Measurements from ENCODE around the gene HAPLN3. TPM values are rescaled to one million over a fixed set of nuclear protein-coding genes. Genes with fewer than 3 reads are reported as not detected.

Gene HAPLN3
- total and polyA plus RNA-seq, 9 donors: 2.7 to 10.0 (median 3.9) TPM

DNA sequence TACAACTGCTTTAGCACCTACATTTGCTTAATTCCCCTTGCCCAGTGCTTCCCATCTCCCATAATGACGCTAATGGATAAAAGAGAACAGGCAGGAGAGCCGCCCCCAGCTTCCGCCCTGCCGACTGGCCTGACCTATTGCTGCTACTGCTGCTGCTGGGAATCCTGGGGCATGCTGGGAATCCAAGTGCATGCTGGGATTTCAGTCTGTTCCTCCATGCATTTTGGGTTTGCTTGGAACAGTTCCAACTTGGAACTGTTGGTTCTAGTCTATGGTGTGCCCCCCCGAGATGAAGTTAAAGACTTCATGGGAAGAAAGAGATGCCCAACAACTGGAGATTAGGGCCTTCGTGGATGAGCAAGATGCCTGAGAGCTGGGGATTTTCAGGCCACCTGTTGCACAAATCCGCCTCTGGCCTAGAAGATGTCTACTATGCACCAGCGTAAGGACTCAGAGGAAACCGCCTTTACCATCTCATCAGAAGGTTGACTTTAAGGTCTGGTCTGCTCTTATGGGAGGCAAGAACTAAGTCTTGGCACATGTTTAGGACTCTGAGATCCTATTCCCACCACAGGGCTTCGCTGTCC lies 29.0 kb downstream of the HAPLN3 start:
- Histone ChIP-seq H3K27ac (no peak overlapping the region), H3K27me3 (no peaks in the 10 kb centered on the region), H3K4me1 (ENCODE audit: insufficient read depth) (no peaks in the 10 kb centered on the region), H3K4me3 (no peak overlapping the region), H3K36me3 (no peaks in the 10 kb centered on the region), H3K9me3 (no peaks in the 10 kb centered on the region)
- 90 to 95% (median 93%) methylated on average over 10 of the region's 10 CpGs for WGBS, 3 donors
- TF ChIP-seq EP300 (IDR thresholded peaks at IDR 0.05): no peak
- TF ChIP-seq, protein P1, sequence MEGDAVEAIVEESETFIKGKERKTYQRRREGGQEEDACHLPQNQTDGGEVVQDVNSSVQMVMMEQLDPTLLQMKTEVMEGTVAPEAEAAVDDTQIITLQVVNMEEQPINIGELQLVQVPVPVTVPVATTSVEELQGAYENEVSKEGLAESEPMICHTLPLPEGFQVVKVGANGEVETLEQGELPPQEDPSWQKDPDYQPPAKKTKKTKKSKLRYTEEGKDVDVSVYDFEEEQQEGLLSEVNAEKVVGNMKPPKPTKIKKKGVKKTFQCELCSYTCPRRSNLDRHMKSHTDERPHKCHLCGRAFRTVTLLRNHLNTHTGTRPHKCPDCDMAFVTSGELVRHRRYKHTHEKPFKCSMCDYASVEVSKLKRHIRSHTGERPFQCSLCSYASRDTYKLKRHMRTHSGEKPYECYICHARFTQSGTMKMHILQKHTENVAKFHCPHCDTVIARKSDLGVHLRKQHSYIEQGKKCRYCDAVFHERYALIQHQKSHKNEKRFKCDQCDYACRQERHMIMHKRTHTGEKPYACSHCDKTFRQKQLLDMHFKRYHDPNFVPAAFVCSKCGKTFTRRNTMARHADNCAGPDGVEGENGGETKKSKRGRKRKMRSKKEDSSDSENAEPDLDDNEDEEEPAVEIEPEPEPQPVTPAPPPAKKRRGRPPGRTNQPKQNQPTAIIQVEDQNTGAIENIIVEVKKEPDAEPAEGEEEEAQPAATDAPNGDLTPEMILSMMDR (IDR thresholded peaks at IDR 0.05): no peak
- no peak for TF ChIP-seq POLR2A (IDR thresholded peaks at IDR 0.05)
- intact Hi-C loops (cut with DNase I): no loop called here
- no peak for DNase-seq

DNA sequence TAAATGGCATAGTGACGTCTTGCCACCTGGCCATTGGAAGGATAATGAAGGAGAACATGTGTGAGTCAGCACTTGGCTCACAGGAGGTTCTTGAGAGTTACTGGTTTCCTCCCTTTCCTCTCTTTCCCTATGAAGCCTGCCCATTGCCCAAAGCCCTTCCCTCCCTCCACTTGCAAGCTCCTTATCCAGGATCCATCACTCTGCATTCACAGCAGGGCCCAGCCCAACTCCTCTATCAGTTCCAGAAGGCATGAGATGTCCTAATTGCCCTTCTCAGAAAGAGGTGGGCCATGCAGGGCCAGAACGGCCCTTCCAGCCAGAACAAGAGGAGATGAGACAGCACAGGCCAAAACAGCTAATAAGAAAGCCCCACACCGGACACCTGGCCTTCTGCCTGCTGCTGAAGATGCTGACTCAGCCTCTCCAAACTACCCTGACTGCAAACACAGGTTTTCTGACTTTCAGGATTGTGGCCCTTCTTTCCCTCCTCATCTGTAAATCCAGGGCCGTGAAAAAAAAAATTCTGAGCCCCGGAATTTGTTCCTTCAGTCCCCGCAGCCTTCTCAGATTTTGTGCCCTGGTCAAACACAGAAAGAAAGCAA lies 29.7 kb downstream of the HAPLN3 start:
- Histone ChIP-seq H3K27ac (no peak overlapping the region), H3K9me3 (no peaks in the 10 kb centered on the region), H3K27me3 (no peaks in the 10 kb centered on the region), H3K4me1 (ENCODE audit: insufficient read depth) (no peaks in the 10 kb centered on the region), H3K4me3 (no peak overlapping the region), H3K36me3 (no peaks in the 10 kb centered on the region)
- no peak for DNase-seq
- intact Hi-C loops (cut with DNase I): no loop called here
- TF ChIP-seq, protein P1 (IDR thresholded peaks at IDR 0.05): no peak
- TF ChIP-seq EP300 (IDR thresholded peaks at IDR 0.05) (no peak), POLR2A (IDR thresholded peaks at IDR 0.05) (no peak)
- WGBS, 3 donors: 55 to 65% (median 58%) methylated on average over 6 of the region's 6 CpGs

DNA sequence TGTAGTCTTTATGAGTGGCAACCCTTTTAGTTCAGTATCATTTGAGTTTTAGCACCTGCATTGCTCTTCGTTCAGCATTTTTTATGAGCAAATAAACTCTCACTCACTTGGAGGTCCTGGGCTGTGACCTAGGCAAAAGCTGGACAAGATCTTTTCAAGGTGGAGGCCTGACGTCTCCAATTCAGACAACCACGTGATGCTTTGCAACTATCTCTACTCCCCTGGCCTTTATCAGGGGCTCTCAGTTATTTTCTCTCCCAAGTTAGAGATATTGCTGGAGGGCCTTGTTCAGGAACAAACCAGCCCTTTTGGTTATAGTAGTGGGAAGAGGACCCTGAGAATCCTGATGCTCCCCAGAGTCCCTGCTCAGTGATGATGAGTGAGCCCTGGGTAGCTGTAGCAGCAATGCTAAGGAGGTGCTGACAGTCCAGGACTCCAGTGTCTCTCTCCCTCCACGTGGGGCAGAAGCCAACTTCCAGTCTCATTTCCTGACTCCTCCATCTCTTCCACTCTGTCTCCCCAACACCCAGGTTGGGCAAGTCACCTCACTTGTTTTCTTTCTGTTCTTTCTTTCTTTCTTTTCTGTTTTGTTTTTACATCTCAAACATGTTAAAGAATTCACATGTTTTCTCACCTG lies 30.4 kb downstream of the HAPLN3 start:
- Histone ChIP-seq H3K36me3 (no peaks in the 10 kb centered on the region), H3K9me3 (no peaks in the 10 kb centered on the region), H3K4me1 (ENCODE audit: insufficient read depth) (no peaks in the 10 kb centered on the region), H3K27me3 (no peaks in the 10 kb centered on the region), H3K27ac (no peak overlapping the region), H3K4me3 (no peak overlapping the region)
- TF ChIP-seq EP300 (IDR thresholded peaks at IDR 0.05): no peak
- TF ChIP-seq, protein P1 (IDR thresholded peaks at IDR 0.05): no peak
- no peak for TF ChIP-seq POLR2A (IDR thresholded peaks at IDR 0.05)
- no peak for DNase-seq
- WGBS, 3 donors: 23 to 31% (median 26%) methylated on average over 4 of the region's 4 CpGs
- intact Hi-C loops (cut with DNase I): no loop called here

DNA sequence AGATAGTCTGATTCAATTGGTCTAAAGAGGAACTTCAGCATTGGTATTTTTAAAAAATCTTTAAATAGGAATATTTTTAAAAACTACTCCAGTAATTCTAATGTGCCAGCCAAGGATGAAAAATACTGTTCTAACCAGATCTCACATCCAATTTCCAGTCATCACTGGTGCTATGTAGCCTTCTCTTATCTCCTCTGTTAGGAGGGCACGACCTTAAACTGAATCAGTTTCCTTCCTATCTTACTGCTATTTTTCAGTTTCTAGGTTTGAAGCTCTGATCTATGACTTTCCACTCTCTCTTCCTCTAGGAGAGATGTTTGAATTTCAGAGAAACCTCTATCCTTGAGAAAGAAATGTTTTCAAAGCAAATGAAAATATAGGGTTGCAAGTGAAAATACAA lies 31.9 kb downstream of the HAPLN3 start:
- WGBS, 3 donors: 10 to 34% (median 16%) methylated on average over 1 of the region's 1 CpG
- no peak for DNase-seq
- Histone ChIP-seq H3K27ac (no peak overlapping the region), H3K9me3 (no peaks in the 10 kb centered on the region), H3K4me3 (no peak overlapping the region), H3K36me3 (no peaks in the 10 kb centered on the region), H3K27me3 (no peaks in the 10 kb centered on the region), H3K4me1 (ENCODE audit: insufficient read depth) (no peaks in the 10 kb centered on the region)
- intact Hi-C loops (cut with DNase I): no loop called here
- no peak for TF ChIP-seq EP300 (IDR thresholded peaks at IDR 0.05)
- TF ChIP-seq, protein P1 (IDR thresholded peaks at IDR 0.05): no peak
- TF ChIP-seq POLR2A (IDR thresholded peaks at IDR 0.05): no peak

All from ovary (tissue), 9 donors.